RWPE1 (cell line): ENCODE measurements around the gene STK33.

Experiments
- CTCF ChIA-PET: fragments of 350-600 bp; sonication (Branson Sonifier 250); formaldehyde crosslinking; extraction: SDS; loops from one replicate; lab custom pipeline; 2021; lab: Yijun Ruan, JAX
- POLR2A ChIA-PET: fragments of 400-600 bp; formaldehyde crosslinking; extraction: SDS; loops from one replicate; lab custom pipeline; 2020; ENCODE audit warnings: antibody characterized with exemption; ENCODE audit not compliant: low non-redundant PET; lab: Yijun Ruan, JAX
- DNase-seq: peaks from one replicate; pipeline ENCODE4 v3.0.0; 2012; ENCODE audit warnings: low spot score
- H3K27ac ChIP-seq: fragments of 450-650 bp; 2 replicates; pipeline ENCODE4 v1.5.1; 2017
- TF ChIP-seq, protein P1 (sequence below): fragments of 450-650 bp; conservative IDR thresholded peaks from 2 replicates; pipeline ENCODE4 v1.5.1; 2017; ENCODE audit warnings: low read depth, mild to moderate bottlenecking

STK33 gene

GRCh38 chr11:8362899-8363298, 231.1 kb downstream of the STK33 start:
- TF ChIP-seq, protein P1, sequence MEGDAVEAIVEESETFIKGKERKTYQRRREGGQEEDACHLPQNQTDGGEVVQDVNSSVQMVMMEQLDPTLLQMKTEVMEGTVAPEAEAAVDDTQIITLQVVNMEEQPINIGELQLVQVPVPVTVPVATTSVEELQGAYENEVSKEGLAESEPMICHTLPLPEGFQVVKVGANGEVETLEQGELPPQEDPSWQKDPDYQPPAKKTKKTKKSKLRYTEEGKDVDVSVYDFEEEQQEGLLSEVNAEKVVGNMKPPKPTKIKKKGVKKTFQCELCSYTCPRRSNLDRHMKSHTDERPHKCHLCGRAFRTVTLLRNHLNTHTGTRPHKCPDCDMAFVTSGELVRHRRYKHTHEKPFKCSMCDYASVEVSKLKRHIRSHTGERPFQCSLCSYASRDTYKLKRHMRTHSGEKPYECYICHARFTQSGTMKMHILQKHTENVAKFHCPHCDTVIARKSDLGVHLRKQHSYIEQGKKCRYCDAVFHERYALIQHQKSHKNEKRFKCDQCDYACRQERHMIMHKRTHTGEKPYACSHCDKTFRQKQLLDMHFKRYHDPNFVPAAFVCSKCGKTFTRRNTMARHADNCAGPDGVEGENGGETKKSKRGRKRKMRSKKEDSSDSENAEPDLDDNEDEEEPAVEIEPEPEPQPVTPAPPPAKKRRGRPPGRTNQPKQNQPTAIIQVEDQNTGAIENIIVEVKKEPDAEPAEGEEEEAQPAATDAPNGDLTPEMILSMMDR, result no peak
- ChIA-PET POLR2A (no interaction called here), CTCF (no interaction called here)
- no peak overlapping the region for H3K27ac ChIP-seq
- DNase-seq, result no peak

DNA sequence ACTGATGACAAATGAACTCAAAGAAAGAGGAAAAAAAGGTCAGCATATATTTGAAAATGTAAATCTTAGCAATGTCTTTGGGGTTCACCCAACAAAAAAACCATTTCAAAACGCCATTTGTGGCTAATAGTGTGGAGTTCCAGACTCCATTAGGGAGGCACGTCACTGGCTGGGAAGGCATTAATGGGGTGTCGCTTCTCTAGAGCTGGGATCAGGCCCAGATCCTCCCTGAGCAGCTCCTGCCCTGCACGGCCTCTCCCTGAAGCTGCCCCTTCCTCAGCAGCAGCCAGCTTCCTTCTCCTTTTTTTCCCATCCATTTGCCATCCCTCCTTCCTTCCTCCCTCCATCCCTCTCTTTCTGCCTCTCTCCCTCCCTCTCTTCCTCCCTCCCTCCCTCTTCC, 231.5 kb downstream of the STK33 start:
- TF ChIP-seq, protein P1, result no peak
- ChIA-PET POLR2A (no interaction called here), CTCF (no interaction called here)
- no peak for DNase-seq
- H3K27ac ChIP-seq, result no peak overlapping the region

- TF ChIP-seq, protein P1, result no peak
- POLR2A ChIA-PET, result no interaction called here
- no peak for DNase-seq
- H3K27ac ChIP-seq, result no peak overlapping the region
- CTCF ChIA-PET, result interaction anchor here (0.6 kb wide), 1 partner anchor 120 kb away, joined by 4 read pairs; no protein-coding TSS in a partner anchor
Measured at GRCh38 chr11:8361664-8362210, 232.3 kb downstream of the STK33 start.

GRCh38 chr11:8361206-8361605, 232.8 kb downstream of the STK33 start:
- TF ChIP-seq, protein P1, result no peak
- H3K27ac ChIP-seq, result no peak overlapping the region
- CTCF ChIA-PET, result interaction anchor here (0.6 kb wide), 1 partner anchor 119 kb away, joined by 4 read pairs; no protein-coding TSS in a partner anchor
- POLR2A ChIA-PET, result no interaction called here
- no peak for DNase-seq

DNA sequence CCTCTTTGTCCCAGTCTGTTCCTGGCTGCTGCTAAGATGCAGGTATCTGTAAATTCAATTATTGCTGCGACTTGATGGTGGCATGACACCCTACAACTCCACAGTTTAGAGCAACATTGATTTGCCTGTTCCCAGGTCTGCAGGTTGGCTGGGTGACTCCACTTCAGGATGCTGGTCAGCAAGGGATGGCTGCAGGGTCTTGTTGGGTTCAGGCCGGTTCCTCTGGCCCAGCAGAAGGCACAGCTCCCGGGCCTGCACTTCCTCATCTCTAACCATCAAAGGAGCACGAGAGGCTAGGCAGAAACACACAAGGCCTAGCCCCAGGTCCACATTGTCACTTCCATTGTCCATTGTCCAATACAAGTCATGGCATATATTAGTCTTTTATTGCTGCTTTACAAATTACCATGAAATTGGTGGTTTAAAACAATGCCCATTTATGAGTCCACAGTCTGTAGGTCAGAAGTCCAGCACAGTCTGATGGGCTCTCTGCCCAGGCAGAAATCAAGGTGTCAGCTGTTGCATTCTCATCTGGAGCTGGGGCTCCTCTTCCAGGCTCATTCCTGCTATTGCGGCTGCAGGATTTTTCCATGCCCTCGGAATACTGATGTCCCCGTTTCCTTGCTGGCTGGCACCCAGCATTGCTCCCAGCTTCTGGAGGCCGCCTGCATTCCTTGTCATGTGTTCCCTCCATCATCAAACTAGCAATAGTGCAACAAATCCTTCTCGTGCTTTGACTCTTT, 233.8 kb downstream of the STK33 start:
- ChIA-PET CTCF (interaction anchor here (0.6 kb wide), 1 partner anchor 555 kb away, joined by 6 read pairs; no protein-coding TSS in a partner anchor), POLR2A (no interaction called here)
- TF ChIP-seq, protein P1, result no peak
- no peak overlapping the region for H3K27ac ChIP-seq
- no peak for DNase-seq

DNA sequence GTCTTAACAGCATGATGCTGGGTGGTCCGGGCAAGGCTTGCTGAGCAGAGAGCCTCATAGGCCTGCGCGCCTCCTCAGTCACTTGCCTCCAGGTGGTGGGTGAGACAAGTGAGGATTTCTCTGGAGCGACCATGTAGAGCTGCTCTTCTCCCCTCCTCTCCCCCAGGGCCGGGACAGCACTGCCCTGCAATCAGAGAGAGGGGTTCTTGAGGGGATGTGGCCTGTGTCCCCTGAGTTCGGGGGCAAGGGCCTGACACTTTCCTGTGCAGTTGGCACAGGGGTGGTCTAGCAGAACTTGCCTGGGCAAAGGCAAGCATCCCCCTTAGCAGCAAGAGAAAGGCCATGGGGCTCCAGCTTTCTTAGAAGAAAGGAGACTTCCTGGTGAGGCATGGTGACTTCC, 234.5 kb downstream of the STK33 start:
- CTCF ChIA-PET, result no interaction called here
- POLR2A ChIA-PET, result no interaction called here
- no peak for DNase-seq
- H3K27ac ChIP-seq, result no peak overlapping the region
- TF ChIP-seq, protein P1, result no peak
